Neural cell (in vitro differentiated cells): Measurements from ENCODE around the gene PSMB8. TPM values are rescaled to one million over a fixed set of nuclear protein-coding genes. Genes with fewer than 3 reads are reported as not detected.

Source experiments
- H2AFZ ChIP-seq: fragments of 200-600, 300-800 bp; sonication (generic), shearing (Covaris generic); 2 replicates; pipeline ENCODE4 v1.6.0; 2014; ENCODE audit warnings: low read depth, mild to moderate bottlenecking, antibody characterized with exemption, low read length, moderate library complexity
- H3F3A ChIP-seq: fragments of 200-600 bp; shearing (Covaris generic); 2 replicates; pipeline ENCODE4 v1.6.1; 2016; ENCODE audit warnings: mild to moderate bottlenecking, moderate library complexity, mixed read lengths, antibody characterized with exemption, low read length; ENCODE audit not compliant: insufficient read depth, poor library complexity, severe bottlenecking
- H3K27ac ChIP-seq: fragments of 200-600, 300-800 bp; sonication (generic), shearing (Covaris generic); 2 replicates; pipeline ENCODE4 v1.5.1; 2014; ENCODE audit warnings: mild to moderate bottlenecking, low read length, moderate library complexity
- H3K27me3 ChIP-seq: fragments of 300-800, 200-600 bp; sonication (generic), shearing (Covaris generic); 2 replicates; pipeline ENCODE4 v1.6.0; 2014; ENCODE audit warnings: mild to moderate bottlenecking, low read depth, low read length, moderate library complexity; ENCODE audit not compliant: insufficient read depth
- H3K36me3 ChIP-seq: fragments of 300-800, 200-600 bp; sonication (generic), shearing (Covaris generic); 2 replicates; pipeline ENCODE4 v1.5.1; 2014; ENCODE audit warnings: mild to moderate bottlenecking, antibody characterized with exemption, low read length, moderate library complexity; ENCODE audit not compliant: insufficient read depth
- H3K4me2 ChIP-seq: fragments of 300-800, 200-600 bp; sonication (generic), shearing (Covaris generic); 2 replicates; pipeline ENCODE4 v1.6.0; 2014; ENCODE audit warnings: mild to moderate bottlenecking, low read length
- H3K4me3 ChIP-seq: fragments of 300-800, 200-600 bp; sonication (generic), shearing (Covaris generic); 2 replicates; pipeline ENCODE4 v1.5.1; 2014; ENCODE audit warnings: mild to moderate bottlenecking, low read length, moderate library complexity
- H3K79me2 ChIP-seq: fragments of 200-600 bp; shearing (Covaris generic); replicated peaks from 2 replicates; pipeline ENCODE4 v1.6.0; 2014; ENCODE audit warnings: mild to moderate bottlenecking, low read length, moderate library complexity; ENCODE audit not compliant: insufficient read depth
- H3K9ac ChIP-seq: fragments of 300-800, 200-600 bp; sonication (generic), shearing (Covaris generic); 2 replicates; pipeline ENCODE4 v1.6.1; 2016; ENCODE audit warnings: mild to moderate bottlenecking, low read length, mixed read lengths
- H3K9me2 ChIP-seq: fragments of 200-600 bp; shearing (Covaris generic); 2 replicates; pipeline ENCODE4 v1.6.1; 2016; ENCODE audit warnings: mild to moderate bottlenecking, low read length, mixed read lengths; ENCODE audit not compliant: insufficient read depth
- H3K9me3 ChIP-seq: fragments of 200-600, 300-800 bp; sonication (generic), shearing (Covaris generic); 2 replicates; pipeline ENCODE4 v1.6.1; 2016; ENCODE audit warnings: mild to moderate bottlenecking, mixed run types, low read length, moderate library complexity, mixed read lengths
- H4K20me1 ChIP-seq: fragments of 200-600 bp; shearing (Covaris generic); 2 replicates; pipeline ENCODE4 v1.6.1; 2016; ENCODE audit warnings: mild to moderate bottlenecking, mixed run types; ENCODE audit not compliant: insufficient read depth
- EP300 ChIP-seq: fragments of 450-650 bp; conservative IDR thresholded peaks from 2 replicates; pipeline ENCODE4 v1.6.1; 2014; ENCODE audit warnings: antibody characterized with exemption, mild to moderate bottlenecking, moderate library complexity; ENCODE audit not compliant: poor library complexity, severe bottlenecking
- EZH2 ChIP-seq: fragments of 200-600, 300-800 bp; shearing (Covaris generic), sonication (generic); IDR thresholded peaks from 2 replicates; pipeline ENCODE4 v1.6.1; 2014; ENCODE audit warnings: antibody characterized with exemption, low read length, borderline replicate concordance, mild to moderate bottlenecking; ENCODE audit not compliant: insufficient read depth, poor library complexity, severe bottlenecking
- MXI1 ChIP-seq: fragments of 450-650 bp; conservative IDR thresholded peaks from 2 replicates; pipeline ENCODE4 v1.6.1; 2014; ENCODE audit warnings: antibody characterized with exemption, mild to moderate bottlenecking; ENCODE audit not compliant: poor library complexity, severe bottlenecking
- POLR2AphosphoS5 ChIP-seq: IDR thresholded peaks from 2 replicates; pipeline ENCODE4 v1.6.1; 2012
- RAD21 ChIP-seq: fragments of 450-650 bp; conservative IDR thresholded peaks from 2 replicates; pipeline ENCODE4 v1.6.1; 2014; ENCODE audit warnings: antibody characterized with exemption, mild to moderate bottlenecking, moderate library complexity
- SMC3 ChIP-seq: fragments of 450-650 bp; conservative IDR thresholded peaks from 2 replicates; pipeline ENCODE4 v1.6.1; 2014; ENCODE audit warnings: antibody characterized with exemption, mild to moderate bottlenecking, moderate library complexity; ENCODE audit not compliant: poor library complexity
- TAF1 ChIP-seq: IDR thresholded peaks from 2 replicates; pipeline ENCODE4 v1.6.1; 2012; ENCODE audit warnings: low read depth
- polyA plus RNA-seq: library from polyadenylated mRNA; depleted of rRNA; stranded (reverse); fragments of >200 nt; gene quantifications from 2 replicates; pipeline ENCODE4 v1.2.3, GENCODE V29; 2014
- TF ChIP-seq, protein P1 (sequence below): IDR thresholded peaks from 2 replicates; pipeline ENCODE4 v1.6.1; 2012; ENCODE audit warnings: borderline replicate concordance
- TF ChIP-seq, protein P2 (sequence below): fragments of 450-650 bp; IDR thresholded peaks from 2 replicates; pipeline ENCODE4 v1.5.1; 2014; ENCODE audit warnings: antibody characterized with exemption, mild to moderate bottlenecking, moderate library complexity; ENCODE audit not compliant: poor library complexity, severe bottlenecking

The PSMB8 gene
- polyA plus RNA-seq, 1 donor from 2014 or later = not detected

DNA sequence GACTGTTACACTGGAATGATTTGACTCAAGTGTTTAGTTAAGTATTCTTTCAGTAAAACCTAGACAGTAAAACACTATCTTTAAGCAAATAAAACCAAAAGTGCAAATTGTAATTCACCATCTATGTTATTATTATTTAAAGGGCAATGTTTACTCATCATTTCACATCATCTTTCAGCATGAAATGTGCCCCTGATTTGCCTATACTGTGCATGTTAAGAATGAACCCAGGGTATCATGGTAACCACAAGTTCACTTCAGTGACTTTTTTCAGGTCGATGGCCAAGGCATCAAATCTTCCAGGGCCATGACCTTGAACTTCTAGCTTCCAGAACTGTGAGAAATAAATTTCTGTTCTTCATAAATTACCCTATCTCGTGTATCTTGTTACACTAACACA, 25.0 kb downstream of the PSMB8 start:
- no peaks in the 10 kb centered on the region for H3K36me3 ChIP-seq

DNA sequence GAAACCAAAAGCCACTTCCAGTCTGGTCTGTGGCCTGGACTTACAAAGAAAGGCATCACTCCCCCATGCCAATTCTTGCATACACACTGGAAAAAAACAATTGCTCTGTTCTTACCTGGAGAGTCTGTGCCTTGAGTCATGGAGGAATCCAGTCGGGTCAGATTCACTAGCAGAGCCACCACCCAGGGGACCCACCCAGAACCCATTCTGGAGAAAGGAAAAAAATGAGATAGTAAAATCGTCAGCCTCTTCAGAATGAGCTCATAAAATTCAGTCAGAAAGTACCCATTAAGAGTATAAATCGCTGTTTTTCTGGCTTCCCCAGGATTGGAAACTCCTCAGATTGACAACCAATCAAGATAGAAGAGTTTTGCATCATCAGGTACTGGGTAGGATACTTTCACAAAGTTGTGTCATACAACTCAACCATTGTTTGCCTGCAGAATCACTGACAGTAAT, 27.1 kb downstream of the PSMB8 start, which contains the start of gene HLA-DOB:
HLA-DOB (minus strand) TSS at position 257 of the 459 bp plus-strand sequence; CDS start at position 206, 51 bp downstream.
- Histone ChIP-seq H3K4me3 (no peak within 1 kb of the TSS), H3K9me3 (no peaks in the 10 kb centered on the region), H3K79me2 (no peaks in the 10 kb centered on the region), H4K20me1 (no peaks in the 10 kb centered on the region), H3K27ac (no peak within 1 kb of the TSS), H3K9me2 (no peaks in the 10 kb centered on the region), H3K27me3 (no peaks in the 10 kb centered on the region), H2AFZ (no peak within 1 kb of the TSS), H3K36me3 (no peaks in the 10 kb centered on the region), H3F3A (no peaks in the 10 kb centered on the region), H3K4me2 (no peak within 1 kb of the TSS), H3K9ac (no peak within 1 kb of the TSS)
- TF ChIP-seq RAD21 = no peak
- TF ChIP-seq MXI1 = no peak
- no peak for TF ChIP-seq EZH2
- no peak for TF ChIP-seq EP300
- TF ChIP-seq, protein P1, sequence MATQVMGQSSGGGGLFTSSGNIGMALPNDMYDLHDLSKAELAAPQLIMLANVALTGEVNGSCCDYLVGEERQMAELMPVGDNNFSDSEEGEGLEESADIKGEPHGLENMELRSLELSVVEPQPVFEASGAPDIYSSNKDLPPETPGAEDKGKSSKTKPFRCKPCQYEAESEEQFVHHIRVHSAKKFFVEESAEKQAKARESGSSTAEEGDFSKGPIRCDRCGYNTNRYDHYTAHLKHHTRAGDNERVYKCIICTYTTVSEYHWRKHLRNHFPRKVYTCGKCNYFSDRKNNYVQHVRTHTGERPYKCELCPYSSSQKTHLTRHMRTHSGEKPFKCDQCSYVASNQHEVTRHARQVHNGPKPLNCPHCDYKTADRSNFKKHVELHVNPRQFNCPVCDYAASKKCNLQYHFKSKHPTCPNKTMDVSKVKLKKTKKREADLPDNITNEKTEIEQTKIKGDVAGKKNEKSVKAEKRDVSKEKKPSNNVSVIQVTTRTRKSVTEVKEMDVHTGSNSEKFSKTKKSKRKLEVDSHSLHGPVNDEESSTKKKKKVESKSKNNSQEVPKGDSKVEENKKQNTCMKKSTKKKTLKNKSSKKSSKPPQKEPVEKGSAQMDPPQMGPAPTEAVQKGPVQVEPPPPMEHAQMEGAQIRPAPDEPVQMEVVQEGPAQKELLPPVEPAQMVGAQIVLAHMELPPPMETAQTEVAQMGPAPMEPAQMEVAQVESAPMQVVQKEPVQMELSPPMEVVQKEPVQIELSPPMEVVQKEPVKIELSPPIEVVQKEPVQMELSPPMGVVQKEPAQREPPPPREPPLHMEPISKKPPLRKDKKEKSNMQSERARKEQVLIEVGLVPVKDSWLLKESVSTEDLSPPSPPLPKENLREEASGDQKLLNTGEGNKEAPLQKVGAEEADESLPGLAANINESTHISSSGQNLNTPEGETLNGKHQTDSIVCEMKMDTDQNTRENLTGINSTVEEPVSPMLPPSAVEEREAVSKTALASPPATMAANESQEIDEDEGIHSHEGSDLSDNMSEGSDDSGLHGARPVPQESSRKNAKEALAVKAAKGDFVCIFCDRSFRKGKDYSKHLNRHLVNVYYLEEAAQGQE = no peak
- no peak for TF ChIP-seq SMC3
- TF ChIP-seq POLR2AphosphoS5 = no peak
- TF ChIP-seq, protein P2, sequence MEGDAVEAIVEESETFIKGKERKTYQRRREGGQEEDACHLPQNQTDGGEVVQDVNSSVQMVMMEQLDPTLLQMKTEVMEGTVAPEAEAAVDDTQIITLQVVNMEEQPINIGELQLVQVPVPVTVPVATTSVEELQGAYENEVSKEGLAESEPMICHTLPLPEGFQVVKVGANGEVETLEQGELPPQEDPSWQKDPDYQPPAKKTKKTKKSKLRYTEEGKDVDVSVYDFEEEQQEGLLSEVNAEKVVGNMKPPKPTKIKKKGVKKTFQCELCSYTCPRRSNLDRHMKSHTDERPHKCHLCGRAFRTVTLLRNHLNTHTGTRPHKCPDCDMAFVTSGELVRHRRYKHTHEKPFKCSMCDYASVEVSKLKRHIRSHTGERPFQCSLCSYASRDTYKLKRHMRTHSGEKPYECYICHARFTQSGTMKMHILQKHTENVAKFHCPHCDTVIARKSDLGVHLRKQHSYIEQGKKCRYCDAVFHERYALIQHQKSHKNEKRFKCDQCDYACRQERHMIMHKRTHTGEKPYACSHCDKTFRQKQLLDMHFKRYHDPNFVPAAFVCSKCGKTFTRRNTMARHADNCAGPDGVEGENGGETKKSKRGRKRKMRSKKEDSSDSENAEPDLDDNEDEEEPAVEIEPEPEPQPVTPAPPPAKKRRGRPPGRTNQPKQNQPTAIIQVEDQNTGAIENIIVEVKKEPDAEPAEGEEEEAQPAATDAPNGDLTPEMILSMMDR = no peak
- TF ChIP-seq TAF1 = no peak

More for the DNA sequence above, 25.0 kb downstream of the PSMB8 start:
- no peaks in the 10 kb centered on the region for H3K9me2 ChIP-seq
- H3K4me3 ChIP-seq = no peak overlapping the region
- H3F3A ChIP-seq = no peaks in the 10 kb centered on the region
- no peak for TF ChIP-seq RAD21
- TF ChIP-seq, protein P2 = no peak
- no peak for TF ChIP-seq MXI1
- no peak for TF ChIP-seq EZH2
- TF ChIP-seq EP300 = no peak
- no peak for TF ChIP-seq SMC3
- TF ChIP-seq TAF1 = no peak
- TF ChIP-seq, protein P1 = no peak
- no peak for TF ChIP-seq POLR2AphosphoS5
- no peak overlapping the region for H3K27ac ChIP-seq
- no peaks in the 10 kb centered on the region for H3K9me3 ChIP-seq
- no peaks in the 10 kb centered on the region for H3K27me3 ChIP-seq
- H3K4me2 ChIP-seq = no peak overlapping the region
- H3K9ac ChIP-seq = no peak overlapping the region
- H4K20me1 ChIP-seq = no peaks in the 10 kb centered on the region
- H3K79me2 ChIP-seq = no peaks in the 10 kb centered on the region
- no peak overlapping the region for H2AFZ ChIP-seq
